Upper lobe of left lung (tissue), 6 donors: ENCODE measurements around the gene SKIL. TPM values are rescaled to one million over a fixed set of nuclear protein-coding genes. Genes with fewer than 3 reads are reported as not detected.

ENCODE experiments used
- ATAC-seq, 2 donors: fragments of 200-7000 bp; cut with Tn5 transposase; one replicate each; pipeline ENCODE4 v1.9.1; 2022; ENCODE audit warnings: mild to moderate bottlenecking in 2 of 2, moderate library complexity in 2 of 2; ENCODE audit not compliant: low FRiP score in 2 of 2
- DNase-seq, 2 donors: peaks; one replicate each; pipeline ENCODE4 v3.0.0-alpha.2; 2019 to 2020
- H3K27ac ChIP-seq, 4 donors: fragments of 200-600 bp; sonication (generic); one replicate each; pipeline ENCODE4 v1.5.1; 2016 to 2019
- H3K27me3 ChIP-seq, 4 donors: fragments of 200-600 bp; sonication (generic); one replicate each; pipeline ENCODE4 v1.5.1; 2017 to 2019
- H3K36me3 ChIP-seq, 4 donors: fragments of 200-600 bp; sonication (generic); one replicate each; pipeline ENCODE4 v1.5.1; 2016 to 2019
- H3K4me1 ChIP-seq, 4 donors: fragments of 200-600 bp; sonication (generic); one replicate each; pipeline ENCODE4 v1.5.1; 2018 to 2019
- H3K4me3 ChIP-seq, 4 donors: fragments of 200-600 bp; sonication (generic); one replicate each; pipeline ENCODE4 v1.5.1; 2017 to 2019; ENCODE audit warnings: mild to moderate bottlenecking in 2 of 4, moderate library complexity in 1 of 4
- H3K9me3 ChIP-seq, 4 donors: fragments of 200-600 bp; sonication (generic); one replicate each; pipeline ENCODE4 v1.5.1; 2018 to 2019
- EP300 ChIP-seq, 4 donors: sonication (generic); formaldehyde crosslinking; IDR thresholded peaks; one replicate each; pipeline ENCODE4 v1.5.1; 2017; ENCODE audit warnings: antibody characterized with exemption in 4 of 4, control low read depth in 2 of 4
- POLR2A ChIP-seq, 4 donors: fragments of 450-650 bp; IDR thresholded peaks; one replicate each; pipeline ENCODE4 v1.5.1; 2016 to 2017; ENCODE audit warnings: antibody characterized with exemption in 4 of 4, mild to moderate bottlenecking in 2 of 4
- POLR2AphosphoS5 ChIP-seq, 2 donors: sonication (generic); formaldehyde crosslinking; IDR thresholded peaks; one replicate each; pipeline ENCODE4 v1.5.1; 2017; ENCODE audit warnings: antibody characterized with exemption in 2 of 2
- WGBS, 2 donors: methylation state at CpG; one replicate each; pipeline ENCODE4 v1.1.5; 2017 to 2018; 5-methylcytosine and 5-hydroxymethylcytosine counted together
- total RNA-seq, 6 donors: library from RNA; depleted of rRNA in 4 of 6; stranded (reverse); fragments of >200 nt in 4 of 6; gene quantifications; one replicate each; pipeline versions ENCODE4 v1.1.0 to v1.2.1, GENCODE V29; 2016 to 2021
- TF ChIP-seq, protein P1 (sequence below), 6 experiments: fragments of 450-650 bp in 4 of 6; fragments of 200-600 bp in 2 of 6; sonication (generic) in 2 of 6; IDR thresholded peaks; one replicate each; pipeline ENCODE4 v1.5.1; 2016 to 2019; ENCODE audit warnings: antibody characterized with exemption in 6 of 6
- donor health status: DM: no; HTN: no; CAD: no; lungs with moderate emphysema.
- donor health status: DM: no; HTN: yes; CAD: no; lungs with severe emphysema.

SKIL gene
- total RNA-seq, 6 donors from 2014 or later: 26.2 to 80.8 (median 69.3) TPM

DNA sequence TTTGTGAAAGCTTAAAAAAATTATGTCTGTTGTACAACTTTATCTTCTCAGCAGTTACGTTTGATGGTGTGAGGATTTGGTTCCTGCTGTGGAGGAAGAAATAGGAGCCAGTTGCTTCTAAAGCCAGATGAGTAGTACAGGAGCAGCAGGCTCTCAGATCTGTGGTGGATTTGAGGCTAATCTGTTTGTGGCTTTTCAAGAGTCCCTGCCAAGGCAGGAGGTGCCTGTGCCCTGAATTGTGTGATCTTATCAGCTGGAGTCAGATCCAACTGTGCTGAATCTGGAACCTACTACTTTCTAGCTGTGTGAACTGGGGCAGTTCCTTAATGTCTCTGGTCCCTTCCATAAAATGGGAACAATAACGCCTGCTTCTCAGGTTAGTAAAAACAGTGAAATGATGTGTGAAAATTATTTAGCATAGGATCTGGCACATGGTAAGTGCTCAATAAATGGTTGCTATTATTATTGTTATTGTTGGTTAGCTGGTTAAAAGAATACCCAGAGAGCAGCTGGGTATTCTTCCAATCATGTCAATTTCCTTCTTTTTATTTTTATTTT is 68.8 kb downstream of the SKIL start:
- Histone ChIP-seq H3K9me3 (no peaks in the 10 kb centered on the region), H3K36me3 (no peaks in the 10 kb centered on the region), H3K27me3 (no peaks in the 10 kb centered on the region), H3K4me1 (peaks cover 0 to 3% (median 0%) of the 10 kb centered on the region in 4 donors), H3K4me3 (no peak overlapping the region), H3K27ac (peak overlapping the region in 2 of 4 donors; percentile 53 to 67)
- DNase-seq (no peak), ATAC-seq (no peak)
- TF ChIP-seq EP300 (IDR thresholded peaks at IDR 0.05) (no peak), POLR2A (IDR thresholded peaks at IDR 0.05) (no peak), POLR2AphosphoS5 (IDR thresholded peaks at IDR 0.05) (no peak)
- TF ChIP-seq, protein P1, sequence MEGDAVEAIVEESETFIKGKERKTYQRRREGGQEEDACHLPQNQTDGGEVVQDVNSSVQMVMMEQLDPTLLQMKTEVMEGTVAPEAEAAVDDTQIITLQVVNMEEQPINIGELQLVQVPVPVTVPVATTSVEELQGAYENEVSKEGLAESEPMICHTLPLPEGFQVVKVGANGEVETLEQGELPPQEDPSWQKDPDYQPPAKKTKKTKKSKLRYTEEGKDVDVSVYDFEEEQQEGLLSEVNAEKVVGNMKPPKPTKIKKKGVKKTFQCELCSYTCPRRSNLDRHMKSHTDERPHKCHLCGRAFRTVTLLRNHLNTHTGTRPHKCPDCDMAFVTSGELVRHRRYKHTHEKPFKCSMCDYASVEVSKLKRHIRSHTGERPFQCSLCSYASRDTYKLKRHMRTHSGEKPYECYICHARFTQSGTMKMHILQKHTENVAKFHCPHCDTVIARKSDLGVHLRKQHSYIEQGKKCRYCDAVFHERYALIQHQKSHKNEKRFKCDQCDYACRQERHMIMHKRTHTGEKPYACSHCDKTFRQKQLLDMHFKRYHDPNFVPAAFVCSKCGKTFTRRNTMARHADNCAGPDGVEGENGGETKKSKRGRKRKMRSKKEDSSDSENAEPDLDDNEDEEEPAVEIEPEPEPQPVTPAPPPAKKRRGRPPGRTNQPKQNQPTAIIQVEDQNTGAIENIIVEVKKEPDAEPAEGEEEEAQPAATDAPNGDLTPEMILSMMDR (IDR thresholded peaks at IDR 0.05): no peak
- 78 to 79% methylated on average over 2 of the region's 2 CpGs for WGBS, 2 donors

DNA sequence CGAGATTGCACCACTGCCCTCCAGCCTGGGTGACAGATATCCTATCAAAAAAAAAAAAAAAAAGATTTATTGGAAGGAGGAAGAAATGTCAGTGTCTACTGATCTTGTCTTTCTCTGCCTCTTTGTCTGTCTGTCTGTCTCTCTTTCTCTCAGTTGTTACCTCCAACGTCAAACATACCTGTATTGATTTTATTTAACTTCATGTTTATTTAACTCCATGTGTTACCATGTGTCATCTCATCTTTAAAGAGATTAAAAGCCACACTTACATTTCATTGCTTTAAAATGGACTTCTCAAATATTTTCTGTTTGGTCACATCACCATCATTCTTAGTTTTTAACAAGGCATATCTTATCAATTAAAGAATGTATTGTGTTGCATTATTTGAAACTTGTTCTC is 70.6 kb downstream of the SKIL start:
- H3K27me3 ChIP-seq: no peaks in the 10 kb centered on the region
- TF ChIP-seq, protein P1 (IDR thresholded peaks at IDR 0.05): no peak
- TF ChIP-seq POLR2AphosphoS5 (IDR thresholded peaks at IDR 0.05): no peak
- no peak for TF ChIP-seq POLR2A (IDR thresholded peaks at IDR 0.05)
- no peak for TF ChIP-seq EP300 (IDR thresholded peaks at IDR 0.05)
- H3K36me3 ChIP-seq: no peaks in the 10 kb centered on the region
- no peak overlapping the region for H3K27ac ChIP-seq
- H3K4me1 ChIP-seq: peaks cover 0 to 3% (median 0%) of the 10 kb centered on the region in 4 donors
- ATAC-seq: no peak
- no peak overlapping the region for H3K4me3 ChIP-seq
- DNase-seq: no peak
- WGBS, 2 donors: 84 to 85% methylated on average over 2 of the region's 2 CpGs
- H3K9me3 ChIP-seq: no peaks in the 10 kb centered on the region

DNA sequence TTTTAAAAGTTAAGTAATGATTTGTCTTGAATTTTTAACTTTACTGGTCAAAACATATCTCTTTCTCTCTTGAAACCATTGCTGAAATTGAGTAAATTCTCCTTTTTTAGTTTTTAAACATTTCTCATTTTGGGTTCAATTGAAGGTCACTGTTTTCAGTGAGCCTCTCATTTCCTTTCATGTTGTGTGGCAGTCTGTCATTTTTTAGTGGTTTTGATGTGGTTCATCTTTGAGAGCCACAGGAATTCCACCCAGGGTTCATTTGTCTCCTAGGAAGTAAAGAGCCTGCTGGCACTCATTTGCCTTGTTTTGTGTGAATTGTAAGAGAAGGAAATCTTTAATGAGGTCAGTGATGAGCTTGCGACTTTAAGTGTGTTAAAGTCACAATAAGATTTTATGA is 71.5 kb downstream of the SKIL start:
- no peaks in the 10 kb centered on the region for H3K27me3 ChIP-seq
- ATAC-seq (no peak), DNase-seq (no peak)
- peaks cover 0 to 3% (median 0%) of the 10 kb centered on the region in 4 donors for H3K4me1 ChIP-seq
- no peak overlapping the region for H3K4me3 ChIP-seq
- no peak overlapping the region for H3K27ac ChIP-seq
- no peaks in the 10 kb centered on the region for H3K9me3 ChIP-seq
- H3K36me3 ChIP-seq: no peaks in the 10 kb centered on the region
- TF ChIP-seq EP300 (IDR thresholded peaks at IDR 0.05): no peak
- no peak for TF ChIP-seq POLR2A (IDR thresholded peaks at IDR 0.05)
- TF ChIP-seq POLR2AphosphoS5 (IDR thresholded peaks at IDR 0.05): no peak
- TF ChIP-seq, protein P1 (IDR thresholded peaks at IDR 0.05): no peak
- 72 to 81% methylated on average over 1 of the region's 1 CpG for WGBS, 2 donors

- no peak for ATAC-seq
Observed at GRCh38 chr3:170431054-170431453, 73.5 kb downstream of the SKIL start.

More at GRCh38 chr3:170431054-170431453, 73.5 kb downstream of the SKIL start:
- DNase-seq: no peak
- Histone ChIP-seq H3K4me1 (peaks cover 0 to 3% (median 0%) of the 10 kb centered on the region in 4 donors), H3K4me3 (no peak overlapping the region), H3K27ac (no peak overlapping the region), H3K27me3 (no peaks in the 10 kb centered on the region), H3K36me3 (no peaks in the 10 kb centered on the region), H3K9me3 (no peaks in the 10 kb centered on the region)
- TF ChIP-seq, protein P1 (IDR thresholded peaks at IDR 0.05): no peak
- TF ChIP-seq EP300 (IDR thresholded peaks at IDR 0.05) (no peak), POLR2AphosphoS5 (IDR thresholded peaks at IDR 0.05) (no peak), POLR2A (IDR thresholded peaks at IDR 0.05) (no peak)
- 95 to 97% methylated on average over 3 of the region's 3 CpGs for WGBS, 2 donors
